K562 (cell line): Measurements from ENCODE around the gene PSMB11. TPM values are rescaled to one million over a fixed set of nuclear protein-coding genes. Genes with fewer than 3 reads are reported as not detected.

ENCODE experiments used
- ATF4 ChIP-seq: fragments of 450-650 bp; formaldehyde crosslinking; IDR thresholded peaks from 2 replicates; pipeline ENCODE4 v1.4.0; 2022; ENCODE audit warnings: mild to moderate bottlenecking, moderate library complexity
- CTBP1 ChIP-seq: fragments of 450-650 bp; IDR thresholded peaks from 2 replicates; pipeline ENCODE4 v1.6.1; 2016; ENCODE audit warnings: borderline replicate concordance
- MLX ChIP-seq, 2 experiments: fragments of 450-650 bp in 1 of 2; sonication (generic) in 1 of 2; formaldehyde crosslinking; conservative IDR thresholded peaks; 2 replicates each; pipeline versions ENCODE4 v1.4.0 to v1.8.1; 2020 to 2022; ENCODE audit warnings: mild to moderate bottlenecking in 1 of 2, missing genetic modification reagents in 1 of 2
- NR3C1 ChIP-seq: sonication (generic); formaldehyde crosslinking; IDR thresholded peaks from 2 replicates; pipeline ENCODE4 v1.8.1; 2022; ENCODE audit warnings: missing genetic modification reagents
- PBX2 ChIP-seq, 2 experiments: IDR thresholded peaks in 1 of 2; conservative IDR thresholded peaks in 1 of 2; 2 replicates each; pipeline ENCODE4 v1.6.1; 2016; ENCODE audit warnings: low read depth in 2 of 2, mild to moderate bottlenecking in 1 of 2, missing compliant biosample characterization in 1 of 2, missing genetic modification characterization in 1 of 2, moderate library complexity in 1 of 2
- RFX1 ChIP-seq: fragments of 450-650 bp; IDR thresholded peaks from 2 replicates; pipeline ENCODE4 v1.6.1; 2016; ENCODE audit warnings: mild to moderate bottlenecking, moderate library complexity
- ZNF408 ChIP-seq: fragments of 250-450 bp; sonication (Bioruptor Pico); IDR thresholded peaks from 2 replicates; pipeline ENCODE4 v1.4.0; 2020; ENCODE audit warnings: low read depth, mild to moderate bottlenecking, moderate library complexity
- ZNF431 ChIP-seq: sonication (generic); formaldehyde crosslinking; IDR thresholded peaks from 2 replicates; pipeline ENCODE4 v1.8.0; 2022; ENCODE audit warnings: mild to moderate bottlenecking, missing genetic modification reagents
- ZNF717 ChIP-seq: fragments of 250-450 bp; sonication (Bioruptor Pico); IDR thresholded peaks from 2 replicates; pipeline ENCODE4 v1.5.0; 2021
- polyA plus RNA-seq, 8 experiments: library from polyadenylated mRNA; depleted of rRNA in 4 of 8; stranded (reverse) in 5 of 8; unstranded in 3 of 8; fragments of >200 nt; fragmentation: Nextera tagmentation in 2 of 8; fragmentation: Illumina TruSeq in 1 of 8; extraction: Ambion mirVana in 2 of 8; extraction: Trizol in 1 of 8; gene quantifications; 2 replicates each; pipeline versions ENCODE4 v1.2.1 to v1.2.3, GENCODE V29; 2011 to 2014; ENCODE audit warnings: inconsistent platforms in 1 of 8, missing spikeins in 1 of 8
- total RNA-seq, 7 experiments: library from RNA; depleted of rRNA in 6 of 7; stranded (reverse); fragments of >200 nt in 6 of 7; fragmentation: Illumina TruSeq in 2 of 7; extraction: Trizol in 2 of 7; gene quantifications; 2 replicates each; pipeline versions ENCODE4 v1.2.1 to v1.2.3, GENCODE V29; 2011 to 2021; ENCODE audit warnings: low replicate concordance in 1 of 7
- TF ChIP-seq, protein P1 (sequence below): fragments of 450-650 bp; IDR thresholded peaks from 2 replicates; pipeline ENCODE4 v1.6.1; 2016; ENCODE audit warnings: missing biosample characterization, missing genetic modification characterization
- TF ChIP-seq, protein P2 (sequence below): fragments of 250-450 bp; sonication (Bioruptor Pico); IDR thresholded peaks from 2 replicates; pipeline ENCODE4 v1.4.0; 2020

PSMB11 gene
- total and polyA plus RNA-seq, 9 of the 15 experiments (the other 6 are each of a cell fraction or from before 2014, with no cell fraction given): not detected

GRCh38 chr14:23070262-23071129 lies 28.5 kb downstream of the PSMB11 start (continued):
- no peak for TF ChIP-seq MLX (CRISPR knock-in tag; conservative IDR thresholded peaks at IDR 0.05)
- TF ChIP-seq CTBP1: 0 out of 2 replicates have a peak, but pooled peaks have one; percentile 49
- TF ChIP-seq ZNF717 (CRISPR knock-in tag): no peak
- TF ChIP-seq, protein P1, sequence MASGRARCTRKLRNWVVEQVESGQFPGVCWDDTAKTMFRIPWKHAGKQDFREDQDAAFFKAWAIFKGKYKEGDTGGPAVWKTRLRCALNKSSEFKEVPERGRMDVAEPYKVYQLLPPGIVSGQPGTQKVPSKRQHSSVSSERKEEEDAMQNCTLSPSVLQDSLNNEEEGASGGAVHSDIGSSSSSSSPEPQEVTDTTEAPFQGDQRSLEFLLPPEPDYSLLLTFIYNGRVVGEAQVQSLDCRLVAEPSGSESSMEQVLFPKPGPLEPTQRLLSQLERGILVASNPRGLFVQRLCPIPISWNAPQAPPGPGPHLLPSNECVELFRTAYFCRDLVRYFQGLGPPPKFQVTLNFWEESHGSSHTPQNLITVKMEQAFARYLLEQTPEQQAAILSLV (tag): no peak
- TF ChIP-seq ZNF408 (CRISPR knock-in tag): no peak
- no peak for TF ChIP-seq ZNF431 (CRISPR knock-in tag)
- TF ChIP-seq ATF4 (CRISPR knock-in tag): no peak
- TF ChIP-seq PBX2 (CRISPR knock-in tag; IDR thresholded peaks at IDR 0.05; ENCODE audit: low read depth): no peak
- TF ChIP-seq PBX2 (tag; conservative IDR thresholded peaks at IDR 0.05; ENCODE audit: low read depth): no peak
- no peak for TF ChIP-seq NR3C1 (CRISPR knock-in tag)
- TF ChIP-seq, protein P2, sequence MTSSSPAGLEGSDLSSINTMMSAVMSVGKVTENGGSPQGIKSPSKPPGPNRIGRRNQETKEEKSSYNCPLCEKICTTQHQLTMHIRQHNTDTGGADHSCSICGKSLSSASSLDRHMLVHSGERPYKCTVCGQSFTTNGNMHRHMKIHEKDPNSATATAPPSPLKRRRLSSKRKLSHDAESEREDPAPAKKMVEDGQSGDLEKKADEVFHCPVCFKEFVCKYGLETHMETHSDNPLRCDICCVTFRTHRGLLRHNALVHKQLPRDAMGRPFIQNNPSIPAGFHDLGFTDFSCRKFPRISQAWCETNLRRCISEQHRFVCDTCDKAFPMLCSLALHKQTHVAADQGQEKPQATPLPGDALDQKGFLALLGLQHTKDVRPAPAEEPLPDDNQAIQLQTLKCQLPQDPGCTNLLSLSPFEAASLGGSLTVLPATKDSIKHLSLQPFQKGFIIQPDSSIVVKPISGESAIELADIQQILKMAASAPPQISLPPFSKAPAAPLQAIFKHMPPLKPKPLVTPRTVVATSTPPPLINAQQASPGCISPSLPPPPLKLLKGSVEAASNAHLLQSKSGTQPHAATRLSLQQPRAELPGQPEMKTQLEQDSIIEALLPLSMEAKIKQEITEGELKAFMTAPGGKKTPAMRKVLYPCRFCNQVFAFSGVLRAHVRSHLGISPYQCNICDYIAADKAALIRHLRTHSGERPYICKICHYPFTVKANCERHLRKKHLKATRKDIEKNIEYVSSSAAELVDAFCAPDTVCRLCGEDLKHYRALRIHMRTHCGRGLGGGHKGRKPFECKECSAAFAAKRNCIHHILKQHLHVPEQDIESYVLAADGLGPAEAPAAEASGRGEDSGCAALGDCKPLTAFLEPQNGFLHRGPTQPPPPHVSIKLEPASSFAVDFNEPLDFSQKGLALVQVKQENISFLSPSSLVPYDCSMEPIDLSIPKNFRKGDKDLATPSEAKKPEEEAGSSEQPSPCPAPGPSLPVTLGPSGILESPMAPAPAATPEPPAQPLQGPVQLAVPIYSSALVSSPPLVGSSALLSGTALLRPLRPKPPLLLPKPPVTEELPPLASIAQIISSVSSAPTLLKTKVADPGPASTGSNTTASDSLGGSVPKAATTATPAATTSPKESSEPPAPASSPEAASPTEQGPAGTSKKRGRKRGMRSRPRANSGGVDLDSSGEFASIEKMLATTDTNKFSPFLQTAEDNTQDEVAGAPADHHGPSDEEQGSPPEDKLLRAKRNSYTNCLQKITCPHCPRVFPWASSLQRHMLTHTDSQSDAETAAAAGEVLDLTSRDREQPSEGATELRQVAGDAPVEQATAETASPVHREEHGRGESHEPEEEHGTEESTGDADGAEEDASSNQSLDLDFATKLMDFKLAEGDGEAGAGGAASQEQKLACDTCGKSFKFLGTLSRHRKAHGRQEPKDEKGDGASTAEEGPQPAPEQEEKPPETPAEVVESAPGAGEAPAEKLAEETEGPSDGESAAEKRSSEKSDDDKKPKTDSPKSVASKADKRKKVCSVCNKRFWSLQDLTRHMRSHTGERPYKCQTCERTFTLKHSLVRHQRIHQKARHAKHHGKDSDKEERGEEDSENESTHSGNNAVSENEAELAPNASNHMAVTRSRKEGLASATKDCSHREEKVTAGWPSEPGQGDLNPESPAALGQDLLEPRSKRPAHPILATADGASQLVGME (CRISPR knock-in tag): no peak
- TF ChIP-seq RFX1: no peak
